CD4-positive, alpha-beta T cell treated with Interferon alpha-2 for 1 hour (primary cell): ENCODE measurements around the gene VSIR.

Experiments
- DNase-seq, 2 donors: peaks; one replicate each; pipeline ENCODE4 v3.0.0-alpha.2; 2020 to 2022

VSIR gene

DNA sequence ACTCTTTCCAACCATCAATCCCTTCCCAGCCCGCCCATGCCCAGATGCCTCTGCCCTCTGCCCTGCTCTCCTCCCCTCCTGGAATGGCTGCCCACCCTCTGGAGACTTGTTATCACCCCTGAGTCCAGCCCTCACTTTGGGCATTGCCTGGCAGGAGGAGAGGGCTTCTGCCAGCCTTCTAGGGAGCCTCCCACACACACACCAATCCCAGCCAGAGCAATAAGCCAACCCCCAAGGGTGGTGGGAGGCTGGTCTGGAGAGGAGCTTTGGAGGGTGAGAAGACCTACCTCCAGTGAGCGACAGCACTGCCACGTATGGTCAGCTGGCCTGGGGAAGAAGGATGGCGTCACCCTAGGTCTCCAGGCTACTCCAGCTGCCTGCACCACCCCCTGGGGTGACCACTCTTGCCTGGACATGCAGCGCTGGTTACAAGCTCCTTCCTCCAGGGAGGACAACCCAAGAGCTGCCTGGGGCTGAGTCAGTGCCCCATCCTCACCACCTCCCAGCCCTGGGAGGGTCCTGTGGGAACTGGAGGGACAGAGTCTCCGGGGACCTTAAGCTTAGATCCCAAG, 62.2 kb downstream of the VSIR start:
- no peak for DNase-seq

- DNase-seq, result no peak
These were observed 62.8 kb downstream of the VSIR start for GRCh38 chr10:71710519-71710918.

DNA sequence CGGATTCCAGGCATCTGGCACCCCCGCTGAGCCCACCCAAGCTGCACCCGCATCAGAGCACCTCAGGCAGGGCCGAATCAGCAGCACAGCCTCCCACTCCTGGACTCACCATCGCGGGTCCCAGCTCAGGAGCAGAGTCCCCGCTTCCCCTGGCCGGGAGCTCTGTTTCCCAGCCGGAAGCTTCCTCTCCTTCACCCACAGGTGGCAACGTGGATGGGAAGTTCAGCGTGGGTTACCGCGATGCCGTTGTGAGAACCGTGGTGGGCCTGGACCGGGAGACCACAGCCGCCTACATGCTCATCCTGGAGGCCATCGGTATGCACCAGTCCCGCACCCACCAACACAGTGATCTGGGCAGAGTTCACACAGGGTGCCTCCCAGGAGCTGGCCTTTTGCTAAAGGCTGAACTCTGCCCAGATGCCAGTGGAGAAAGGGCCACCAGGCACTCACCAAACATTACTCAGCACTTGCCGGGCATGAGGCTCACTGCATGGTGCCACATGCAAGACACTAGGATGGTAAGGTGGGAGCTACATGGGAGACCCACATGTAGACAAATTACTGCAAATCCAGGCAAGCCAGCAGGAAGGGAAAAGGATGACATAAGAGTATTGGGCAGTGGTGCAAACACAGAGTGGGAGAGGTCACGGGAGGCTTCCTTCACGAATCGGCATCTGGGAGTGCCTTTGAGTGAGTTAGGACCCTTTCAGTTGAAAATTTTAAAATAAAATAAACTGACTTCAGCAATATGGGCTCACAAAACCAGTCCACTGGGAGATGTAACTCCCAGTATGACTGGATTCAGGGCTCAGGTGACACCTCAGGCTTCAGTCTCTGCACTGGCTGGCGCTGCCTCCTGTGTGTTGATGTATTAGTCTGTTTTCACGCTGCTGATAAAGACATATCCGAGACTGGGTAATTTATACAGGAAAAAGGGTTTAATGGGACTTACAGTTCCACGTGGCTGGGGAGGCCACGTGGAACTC, 64.1 kb downstream of the VSIR start:
- no peak for DNase-seq

DNA sequence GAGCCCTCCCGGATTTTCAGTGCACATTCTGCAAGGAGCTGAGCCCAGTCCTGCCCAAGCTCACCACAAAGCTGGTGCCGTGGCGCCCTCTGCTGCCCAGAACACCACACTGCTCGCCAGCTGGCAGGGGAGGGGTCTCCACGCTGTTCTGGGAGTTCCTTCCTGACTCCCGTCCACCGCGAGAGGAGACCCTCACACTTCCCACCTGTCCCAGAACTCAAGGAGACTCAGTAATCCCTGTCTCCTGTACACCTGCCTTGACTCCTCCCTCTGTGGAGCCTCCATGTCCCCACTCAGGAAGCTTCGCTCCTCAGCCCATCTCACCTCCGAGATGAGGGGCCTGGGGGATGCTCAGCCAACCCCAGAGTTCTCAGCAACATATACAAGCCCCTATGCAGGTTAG, 65.0 kb downstream of the VSIR start:
- DNase-seq, result peak; percentile 63 to 74

DNA sequence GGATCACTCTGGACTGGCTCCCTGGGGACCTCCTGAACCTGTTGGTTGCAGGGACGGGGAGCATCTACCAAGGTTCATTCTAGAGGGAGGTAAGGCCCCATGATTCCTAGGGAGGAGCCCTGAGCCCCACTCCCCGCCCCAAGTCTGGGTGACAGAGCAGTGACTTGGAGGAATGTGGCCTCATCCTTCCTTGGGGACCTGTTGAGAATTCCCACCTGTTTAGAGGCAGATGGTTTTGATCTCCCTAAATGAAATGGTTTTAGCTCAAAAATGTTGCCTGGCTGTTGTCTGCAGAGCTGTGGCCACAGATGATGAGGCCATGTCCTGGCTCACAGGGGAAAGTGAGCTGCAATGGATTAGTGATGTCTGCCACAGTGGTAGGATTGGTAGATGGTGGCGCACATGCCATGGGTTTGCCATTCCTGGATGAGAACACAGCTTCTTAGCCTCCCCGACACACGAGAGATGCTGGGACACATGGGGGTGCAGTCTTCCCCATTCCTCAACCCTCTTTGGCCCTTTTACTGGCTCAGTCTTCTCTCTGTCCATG, 66.0 kb downstream of the VSIR start:
- DNase-seq, result no peak

- DNase-seq, result no peak
These were observed 66.9 kb downstream of the VSIR start for GRCh38 chr10:71706216-71707121.

GRCh38 chr10:71705582-71705981, 67.7 kb downstream of the VSIR start:
- no peak for DNase-seq

GRCh38 chr10:71704816-71705215, 68.5 kb downstream of the VSIR start:
- no peak for DNase-seq

DNA sequence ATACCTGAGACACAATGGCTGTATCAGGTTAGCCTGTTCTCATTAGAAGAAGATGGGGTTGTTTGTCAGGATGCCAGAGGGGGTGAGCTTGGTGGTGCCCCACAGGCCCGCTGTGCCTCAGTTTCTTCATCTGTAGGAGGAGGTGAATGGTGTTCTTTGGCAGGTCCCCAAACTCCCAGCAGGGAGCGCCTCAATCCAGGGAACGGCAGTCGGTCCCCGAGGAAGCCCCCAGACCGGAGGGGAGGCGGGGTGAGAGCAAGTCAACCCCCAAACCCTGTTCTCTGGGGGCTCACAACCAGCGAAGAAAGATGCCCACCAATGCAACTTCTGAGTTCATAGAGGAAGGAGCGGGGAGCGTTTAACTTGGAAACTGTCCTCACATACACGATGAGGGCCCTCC, 69.7 kb downstream of the VSIR start:
- DNase-seq, result no peak

DNA sequence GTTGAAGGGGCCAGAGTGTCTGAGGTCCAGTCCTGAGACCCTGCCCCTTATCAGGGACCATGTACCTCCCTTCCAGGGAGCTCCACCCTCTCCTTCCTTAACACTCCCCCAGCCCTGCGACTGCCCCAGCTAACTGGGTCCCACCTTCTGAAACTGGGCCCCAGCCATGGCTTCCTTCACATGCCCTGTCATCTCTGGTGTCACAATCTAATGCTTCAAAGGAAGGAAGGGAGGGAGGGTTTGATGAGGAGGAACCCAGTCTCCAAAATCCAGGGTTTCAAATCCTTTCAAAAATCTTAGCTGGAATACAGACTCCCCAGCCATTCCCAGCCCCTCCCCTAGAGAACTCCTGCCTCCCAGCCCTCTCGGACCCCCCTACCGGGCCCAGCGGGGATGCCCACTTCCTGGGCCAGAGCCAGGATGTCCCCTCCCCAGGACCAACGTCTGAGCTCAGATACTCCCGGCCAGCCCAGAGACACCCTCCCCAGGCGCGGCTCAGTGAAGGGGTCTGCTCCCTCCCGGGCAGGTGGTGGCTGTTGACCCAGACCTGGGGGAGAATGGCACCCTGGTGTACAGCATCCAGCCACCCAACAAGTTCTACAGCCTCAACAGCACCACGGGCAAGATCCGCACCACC, 71.7 kb downstream of the VSIR start:
- no peak for DNase-seq

DNA sequence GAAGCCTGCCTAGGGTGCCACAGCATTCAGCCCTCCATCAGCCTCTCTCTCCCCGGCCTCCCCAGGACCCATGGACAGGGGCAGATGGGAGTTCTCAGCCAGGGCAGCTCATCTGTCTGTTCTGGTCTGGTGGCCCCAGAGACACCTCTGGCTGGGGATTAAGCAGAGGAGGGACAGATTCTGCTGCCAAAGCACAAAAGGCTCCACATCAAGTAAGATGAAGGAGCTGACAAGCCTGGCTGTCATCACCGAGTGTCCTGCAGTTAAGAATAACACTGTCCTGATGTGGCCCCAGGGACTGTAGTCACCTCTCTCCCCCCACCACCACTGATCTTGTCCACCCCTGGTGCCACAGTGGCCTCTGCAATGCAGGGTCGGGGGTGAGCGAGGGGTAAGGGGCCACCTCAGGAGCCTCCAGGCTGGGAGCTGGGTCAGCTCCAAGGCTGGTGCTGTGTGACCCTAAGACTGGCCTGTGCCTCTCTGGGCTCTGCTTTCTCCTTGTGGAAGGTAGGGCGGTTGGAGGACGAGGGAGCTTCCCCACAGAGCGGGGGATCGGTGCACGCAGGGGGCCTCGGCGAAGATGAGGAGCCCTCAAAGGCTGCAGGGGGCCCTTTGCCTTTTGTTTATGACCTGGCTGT, 72.5 kb downstream of the VSIR start:
- DNase-seq, result no peak

DNA sequence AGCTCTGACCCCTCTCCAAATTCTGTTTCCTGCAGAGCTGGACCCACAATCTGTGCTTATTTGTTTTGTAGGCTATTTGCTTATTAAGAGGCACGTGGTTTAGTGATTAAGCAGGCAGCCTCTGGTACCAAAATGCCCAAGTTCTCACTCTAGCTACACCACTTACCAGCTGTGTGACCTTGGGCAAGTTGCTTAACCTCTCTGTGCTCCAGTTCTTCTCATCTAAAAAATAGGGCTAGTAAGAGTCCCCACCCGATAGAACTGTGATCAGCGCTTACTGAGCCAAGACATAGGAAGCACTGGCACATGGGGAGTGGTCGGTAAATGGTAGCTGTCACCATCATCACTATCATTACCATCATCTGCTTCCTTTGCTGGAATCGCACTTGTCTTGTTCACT, 74.6 kb downstream of the VSIR start:
- no peak for DNase-seq

- peak; percentile 28 to 54 for DNase-seq
These were observed 75.2 kb downstream of the VSIR start for GRCh38 chr10:71697938-71698709.
